Keratinocyte (primary cell): Measurements from ENCODE around the gene MAD1L1. TPM values are rescaled to one million over a fixed set of nuclear protein-coding genes. Genes with fewer than 3 reads are reported as not detected.
"Not testable (repeated sequence)": the region's sequence is repeated elsewhere in the genome, so short reads cannot be mapped to it uniquely, and the experiment has no call there.

Experiments used
- DNase-seq: peaks from one replicate; pipeline ENCODE4 v3.0.0-alpha.2; 2011; ENCODE audit warnings: low read depth, missing footprints, low spot score
- FAIRE-seq: peaks from 2 replicates; lab custom pipeline; 2011; peaks lifted over from hg19 to GRCh38; lab: Jason Lieb, UNC
- H2AFZ ChIP-seq: 2 replicates; pipeline ENCODE4 v1.6.0; 2012; ENCODE audit warnings: low read length, control low read depth, inconsistent platforms; ENCODE audit not compliant: control insufficient read depth
- H3K27ac ChIP-seq: 2 replicates; pipeline ENCODE4 v1.5.1; 2011; ENCODE audit warnings: low read length; ENCODE audit not compliant: control insufficient read depth, insufficient read depth
- H3K27me3 ChIP-seq: 3 replicates; pipeline ENCODE4 v1.6.0; 2011; ENCODE audit warnings: low read length; ENCODE audit not compliant: control insufficient read depth, insufficient read depth; ENCODE audit errors: extremely low read depth
- H3K36me3 ChIP-seq, 2 experiments: 2 replicates in 1 of 2; 3 replicates in 1 of 2; pipeline ENCODE4 v1.5.1; 2011; ENCODE audit warnings: low read length in 2 of 2, mild to moderate bottlenecking in 1 of 2; ENCODE audit not compliant: control insufficient read depth in 2 of 2, insufficient read depth in 2 of 2; ENCODE audit errors: extremely low read depth in 1 of 2
- H3K4me1 ChIP-seq: 3 replicates; pipeline ENCODE4 v1.5.1; 2011; ENCODE audit warnings: low read length; ENCODE audit not compliant: control insufficient read depth, insufficient read depth; ENCODE audit errors: extremely low read depth
- H3K4me2 ChIP-seq: 3 replicates; pipeline ENCODE4 v1.6.0; 2011; ENCODE audit warnings: low read depth, low read length; ENCODE audit not compliant: control insufficient read depth, insufficient read depth; ENCODE audit errors: extremely low read depth
- H3K4me3 ChIP-seq, 3 experiments: fragments of 200-600 bp in 1 of 3; sonication (generic) in 1 of 3; 2 replicates in 2 of 3; 3 replicates in 1 of 3; pipeline ENCODE4 v1.5.1; 2011 to 2016; ENCODE audit warnings: low read length in 3 of 3, mild to moderate bottlenecking in 3 of 3, control low read depth in 2 of 3, inconsistent platforms in 1 of 3, low read depth in 1 of 3, mixed read lengths in 1 of 3, mixed run types in 1 of 3, moderate library complexity in 1 of 3; ENCODE audit not compliant: control insufficient read depth in 2 of 3, insufficient read depth in 2 of 3; ENCODE audit errors: extremely low read depth in 1 of 3
- H3K79me2 ChIP-seq: 2 replicates; pipeline ENCODE4 v1.6.0; 2012; ENCODE audit warnings: low read length; ENCODE audit not compliant: control insufficient read depth, insufficient read depth
- H3K9ac ChIP-seq: 3 replicates; pipeline ENCODE4 v1.6.0; 2011; ENCODE audit warnings: low read length; ENCODE audit not compliant: control insufficient read depth, insufficient read depth; ENCODE audit errors: extremely low read depth
- H3K9me1 ChIP-seq: 3 replicates; pipeline ENCODE4 v1.6.0; 2011; ENCODE audit warnings: low read length; ENCODE audit not compliant: control insufficient read depth, insufficient read depth; ENCODE audit errors: extremely low read depth
- H3K9me3 ChIP-seq: 2 replicates; pipeline ENCODE4 v1.5.1; 2012; ENCODE audit warnings: low read depth, low read length; ENCODE audit not compliant: control insufficient read depth
- H4K20me1 ChIP-seq: 3 replicates; pipeline ENCODE4 v1.6.0; 2011; ENCODE audit warnings: low read length; ENCODE audit not compliant: control insufficient read depth, insufficient read depth; ENCODE audit errors: extremely low read depth
- CTCF ChIP-seq, 3 experiments: IDR thresholded peaks in 1 of 3; conservative IDR thresholded peaks in 1 of 3; optimal IDR thresholded peaks in 1 of 3; 2 replicates in 2 of 3; 3 replicates in 1 of 3; pipeline versions ENCODE3 to v1.5.1; 2011; ENCODE audit warnings: low read length in 3 of 3, mild to moderate bottlenecking in 3 of 3, moderate library complexity in 2 of 3, control low read depth in 1 of 3, inconsistent platforms in 1 of 3; ENCODE audit not compliant: insufficient read depth in 2 of 3; ENCODE audit errors: extremely low read depth in 1 of 3
- EZH2 ChIP-seq: IDR thresholded peaks from one replicate; pipeline ENCODE4 v1.6.1; 2012; ENCODE audit warnings: inconsistent platforms, mild to moderate bottlenecking, low read length, moderate library complexity
- dilution Hi-C: fragments of 300-500 bp; cut with MboI; formaldehyde crosslinking; loops from one replicate; pipeline ENCODE4 v1.7.0; 2020; ENCODE audit warnings: low sequenced_read_pairs; ENCODE audit not compliant: extremely low pct_ligation_motif_present
- polyA plus RNA-seq, 5 experiments: library from polyadenylated mRNA; depleted of rRNA in 3 of 5; stranded (reverse) in 3 of 5; stranded (forward) in 1 of 5; unstranded in 1 of 5; fragments of >200 nt; gene quantifications; 1 replicate in 1 of 5; 2 replicates in 3 of 5; 3 replicates in 1 of 5; pipeline versions ENCODE4 v1.2.1 to v1.2.3, GENCODE V29; 2011 to 2012; ENCODE audit warnings: missing spikeins in 2 of 5, low read depth in 1 of 5, low replicate concordance in 1 of 5

Gene MAD1L1
- polyA plus RNA-seq, 1 donor (not counting 4 experiments of a cell fraction or from before 2014, with no cell fraction given) = 18.0 TPM

- no peak for TF ChIP-seq CTCF (optimal IDR thresholded peaks at IDR 0.05 in 1 of 3, IDR thresholded peaks at IDR 0.05 in 1 of 3, conservative IDR thresholded peaks at IDR 0.05 in 1 of 3; ENCODE audit: extremely low read depth in 1 of 3, insufficient read depth in 2 of 3, low read length in 3 of 3)
- no peak for TF ChIP-seq EZH2
- peaks cover 1% of the 10 kb centered on the region for H3K9me3 ChIP-seq
- dilution Hi-C loops = no loop called here
These were observed 406.6 kb downstream of the MAD1L1 start for GRCh38 chr7:1825897-1826741.

GRCh38 chr7:1825647-1825896 lies 407.2 kb downstream of the MAD1L1 start:
- dilution Hi-C loops, H3K27me3 ChIP-seq, H3K9me3 ChIP-seq, H4K20me1 ChIP-seq, H3K4me3 ChIP-seq, H3K9ac ChIP-seq, H3K4me2 ChIP-seq, H2AFZ ChIP-seq, H3K27ac ChIP-seq, FAIRE-seq, H3K36me3 ChIP-seq, H3K79me2 ChIP-seq, H3K9me1 ChIP-seq, DNase-seq, H3K4me1 ChIP-seq: not testable (repeated sequence)

More at GRCh38 chr7:1825897-1826741, 406.6 kb downstream of the MAD1L1 start:
- no peak for DNase-seq
- no peak overlapping the region for H3K4me2 ChIP-seq
- H3K36me3 ChIP-seq = no peaks in the 10 kb centered on the region
- H3K27me3 ChIP-seq = no peaks in the 10 kb centered on the region
- H3K9me1 ChIP-seq = no peaks in the 10 kb centered on the region
- H3K9ac ChIP-seq = no peak overlapping the region
- H3K4me1 ChIP-seq = no peaks in the 10 kb centered on the region
- no peak for FAIRE-seq
- H4K20me1 ChIP-seq = no peaks in the 10 kb centered on the region
- H3K27ac ChIP-seq = no peak overlapping the region
- no peak overlapping the region for H3K4me3 ChIP-seq
- no peaks in the 10 kb centered on the region for H3K79me2 ChIP-seq
- no peak overlapping the region for H2AFZ ChIP-seq

GRCh38 chr7:1824882-1825646 lies 407.7 kb downstream of the MAD1L1 start:
- H3K4me2 ChIP-seq, H3K9me1 ChIP-seq, H3K9me3 ChIP-seq, H3K36me3 ChIP-seq, H3K4me3 ChIP-seq, dilution Hi-C loops, H3K27me3 ChIP-seq, H2AFZ ChIP-seq, DNase-seq, FAIRE-seq, H3K9ac ChIP-seq, H4K20me1 ChIP-seq, H3K79me2 ChIP-seq, H3K27ac ChIP-seq, H3K4me1 ChIP-seq: not testable (repeated sequence)

- H3K4me3 ChIP-seq, H3K9ac ChIP-seq, H3K9me1 ChIP-seq, FAIRE-seq, H3K4me1 ChIP-seq, H3K27me3 ChIP-seq, H3K79me2 ChIP-seq, H3K4me2 ChIP-seq, dilution Hi-C loops, H4K20me1 ChIP-seq, H3K9me3 ChIP-seq, H3K36me3 ChIP-seq, DNase-seq, H2AFZ ChIP-seq, H3K27ac ChIP-seq: not testable (repeated sequence)
These were observed 408.4 kb downstream of the MAD1L1 start for GRCh38 chr7:1824151-1824881.
